GM18907 (cell line): ENCODE results near the gene ATP5F1A.
A peak's percentile ranks its signal among the peaks of the same experiment; 100 is the strongest.
"Not testable (repeated sequence)": the region's sequence is repeated elsewhere in the genome, so short reads cannot be mapped to it uniquely, and the experiment has no call there.

ENCODE experiments used
- ATAC-seq: cut with Tn5 transposase; IDR thresholded peaks from one replicate; pipeline ENCODE4 v1.9.1; 2021; ENCODE audit warnings: mild to moderate bottlenecking, moderate library complexity; ENCODE audit not compliant: unreplicated experiment

ATP5F1A gene

DNA sequence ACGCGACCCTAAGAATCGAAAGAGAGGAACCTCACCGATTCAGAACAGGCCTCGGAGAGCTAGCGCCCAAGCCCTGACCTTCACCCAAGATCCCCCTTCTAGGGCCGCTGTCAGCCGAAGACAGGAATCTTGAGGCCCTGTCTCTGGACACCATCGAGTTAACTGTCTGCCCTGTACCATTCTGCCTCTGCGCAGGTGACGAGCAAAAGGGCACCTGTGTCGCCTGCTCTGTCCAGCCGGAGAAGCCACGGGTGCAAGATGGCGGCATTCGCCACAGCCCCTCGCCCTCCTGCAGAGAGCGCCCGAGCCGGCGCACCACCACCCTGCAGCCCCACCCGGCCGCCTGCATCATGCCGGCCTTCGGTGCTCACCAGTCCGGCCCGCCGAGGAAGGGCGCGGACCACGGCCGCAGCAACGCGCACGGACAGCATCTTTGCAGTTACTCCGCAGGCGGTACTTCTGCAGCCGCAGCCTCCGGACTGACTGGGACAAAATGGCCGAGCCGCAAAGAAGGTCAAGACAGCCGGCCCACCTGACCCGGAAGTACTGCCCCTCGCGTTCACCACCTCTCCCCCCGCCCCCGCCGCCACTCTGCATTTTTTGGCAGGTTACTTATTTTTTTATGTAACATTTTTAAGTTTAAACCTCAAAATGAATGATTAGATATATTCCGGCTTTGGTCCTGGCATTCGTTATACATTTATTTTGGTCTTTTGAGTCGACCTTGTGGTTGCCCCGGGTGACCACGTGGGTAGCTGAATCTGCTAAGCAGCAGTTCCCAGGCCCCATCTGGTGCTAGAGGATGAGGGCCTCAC is at the start of gene ATP5F1A:
TSS of gene ATP5F1A (minus strand) at position 496 of the 815 bp plus-strand sequence. CDS start at position 431, 65 bp downstream.
- peak; percentile 87 for ATAC-seq

GRCh38 chr18:46141199-46141598 is 43.1 kb upstream of the ATP5F1A start:
- no peak for ATAC-seq

DNA sequence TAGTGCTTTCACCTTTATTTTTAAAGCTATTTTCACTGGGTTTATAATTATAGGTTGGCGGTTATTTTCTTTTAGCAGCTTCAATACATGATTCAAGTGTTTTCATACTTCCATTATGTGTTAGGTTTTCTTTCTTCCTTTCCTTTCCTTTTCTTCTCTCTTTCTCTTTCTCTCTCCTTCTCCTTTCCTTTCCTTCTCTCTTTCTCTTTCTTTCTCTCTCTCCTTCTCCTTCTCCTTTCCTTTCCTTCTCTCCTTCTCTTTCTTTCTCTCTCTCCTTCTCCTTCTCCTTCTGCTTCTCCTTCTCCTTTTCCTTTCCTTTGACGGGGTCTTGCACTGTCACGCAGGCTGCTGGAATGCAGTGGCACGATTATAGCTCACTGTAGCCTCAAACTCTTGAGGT is 42.1 kb upstream of the ATP5F1A start:
- no peak for ATAC-seq

DNA sequence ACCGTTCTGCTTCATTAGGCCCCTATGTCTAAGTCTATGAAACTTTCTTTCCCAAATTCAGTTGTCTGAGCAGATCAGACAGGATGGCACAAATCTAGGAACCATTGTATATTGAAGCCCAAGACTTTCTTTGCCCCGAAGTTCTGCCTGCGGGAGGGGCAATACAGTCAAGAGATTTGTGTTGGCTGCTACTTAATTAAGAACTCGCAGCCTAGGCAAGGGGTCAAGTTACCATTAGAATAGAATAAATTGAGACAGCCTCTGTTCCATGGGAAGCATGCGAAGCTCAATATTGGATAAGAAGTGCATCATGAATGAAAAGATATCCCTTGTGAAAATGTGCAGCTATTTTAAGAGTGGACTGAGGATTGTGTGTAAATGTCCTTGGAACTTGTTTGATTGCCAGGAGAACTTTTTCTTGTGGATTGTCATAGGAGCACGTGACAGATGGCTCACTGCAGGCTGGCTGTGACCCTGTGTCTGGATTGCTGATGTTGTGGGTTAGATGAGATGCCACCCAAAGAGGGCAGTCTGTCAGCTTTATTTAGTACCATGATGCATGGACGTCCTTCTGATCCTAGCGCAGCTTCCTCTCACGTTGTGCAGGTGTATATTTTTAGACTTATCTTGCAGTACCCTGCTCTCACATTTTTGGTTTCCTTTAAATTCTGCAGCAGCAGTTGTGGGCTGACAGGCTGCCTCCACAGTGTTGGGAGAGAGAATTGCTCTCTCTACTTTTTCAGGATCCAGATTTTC is 37.0 kb upstream of the ATP5F1A start:
- ATAC-seq = no peak

GRCh38 chr18:46133534-46133933 is 35.4 kb upstream of the ATP5F1A start:
- no peak for ATAC-seq

GRCh38 chr18:46130549-46130948 is 32.5 kb upstream of the ATP5F1A start:
- ATAC-seq = not testable (repeated sequence)

- ATAC-seq = no peak
These were observed 32.0 kb upstream of the ATP5F1A start for GRCh38 chr18:46130061-46130460.

GRCh38 chr18:46126625-46127024 is 28.5 kb upstream of the ATP5F1A start:
- ATAC-seq = not testable (repeated sequence)

- ATAC-seq = no peak
These were observed 15.7 kb upstream of the ATP5F1A start for GRCh38 chr18:46113751-46114150.

DNA sequence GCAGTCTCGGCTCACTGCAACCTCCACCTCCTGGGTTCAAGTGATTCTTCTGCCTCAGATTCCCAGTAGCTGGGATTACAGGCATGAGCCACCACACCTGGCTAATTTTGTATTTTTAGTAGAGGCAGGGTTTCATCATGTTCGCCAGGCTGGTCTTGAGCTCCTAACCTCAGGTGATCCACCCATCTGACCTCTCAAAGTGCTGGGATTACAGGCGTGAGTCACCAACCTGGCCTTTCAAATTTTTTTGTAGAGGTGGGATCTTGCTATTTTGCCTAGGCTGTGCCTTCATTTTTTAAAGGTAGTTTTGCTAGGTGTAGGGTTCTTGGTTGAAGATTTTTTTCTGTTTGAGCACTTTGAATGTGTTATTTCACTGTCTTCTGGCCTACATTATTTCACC is 12.3 kb upstream of the ATP5F1A start:
- ATAC-seq = no peak

- ATAC-seq = no peak
These were observed 11.3 kb upstream of the ATP5F1A start for GRCh38 chr18:46109386-46109785.

DNA sequence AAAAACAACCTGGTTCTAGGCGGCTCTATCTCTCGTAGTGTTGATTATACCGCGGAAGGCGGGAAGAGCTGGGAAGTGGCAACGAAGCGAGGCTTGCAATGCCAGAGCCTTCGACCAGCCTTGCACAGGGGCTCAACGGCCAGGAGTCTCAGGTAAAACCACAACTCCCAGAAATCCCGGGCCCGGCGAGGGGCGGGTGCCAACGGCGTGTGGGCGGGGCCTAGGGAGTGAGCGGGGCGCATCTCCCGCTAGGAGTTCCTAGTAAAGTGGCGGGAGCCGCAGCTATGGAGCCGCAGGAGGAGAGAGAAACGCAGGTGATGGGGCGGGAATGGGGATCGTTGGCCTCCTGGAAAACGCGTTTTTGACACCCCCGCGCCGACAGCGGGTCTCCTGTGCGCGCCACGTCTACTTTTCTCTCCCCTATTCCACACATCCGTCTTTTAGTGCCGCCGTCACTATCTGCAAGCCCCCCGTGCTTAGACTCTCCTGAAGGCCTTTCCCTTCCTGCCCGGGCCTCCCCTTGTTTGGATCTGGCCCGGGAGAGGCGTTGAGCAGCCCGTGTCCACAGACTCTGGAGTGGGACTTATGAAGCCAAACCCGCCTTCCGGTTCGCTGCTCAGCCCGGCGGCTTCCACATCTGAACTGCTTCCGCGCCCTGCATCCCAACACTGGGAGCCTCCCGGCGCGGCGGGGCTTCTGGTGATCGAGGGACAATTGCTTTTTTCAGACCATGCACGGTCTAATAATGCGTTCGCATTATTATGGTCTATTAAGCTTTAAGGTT is 6.2 kb upstream of the ATP5F1A start, which contains the start of gene HAUS1:
TSS of gene HAUS1 (plus strand) at position 258 of the 784 bp plus-strand sequence. CDS start at position 285, 27 bp downstream.
- peak; percentile 88 for ATAC-seq

DNA sequence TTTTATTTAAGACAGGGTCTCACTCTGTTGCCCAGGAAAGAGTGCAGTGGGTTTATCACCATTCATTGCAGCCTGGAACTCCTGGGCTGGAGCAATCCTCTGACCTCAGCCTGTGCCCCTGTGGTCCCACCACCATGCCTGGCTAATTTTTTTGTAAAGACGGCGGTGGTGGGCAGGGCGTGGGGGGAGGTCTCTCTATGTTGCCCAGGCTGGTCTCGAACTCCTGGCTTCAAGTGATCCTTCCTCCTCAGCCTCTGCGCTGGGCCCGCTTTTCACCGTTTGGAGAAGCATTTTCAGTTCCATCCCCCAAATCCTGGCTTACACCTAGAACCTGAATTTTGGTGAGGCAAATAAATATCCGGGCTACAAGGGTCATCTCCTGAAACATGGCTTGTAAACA is 1.4 kb upstream of the ATP5F1A start:
- no peak for ATAC-seq

GRCh38 chr18:46098616-46098933 is 479 bp upstream of the ATP5F1A start:
- ATAC-seq = no peak

DNA sequence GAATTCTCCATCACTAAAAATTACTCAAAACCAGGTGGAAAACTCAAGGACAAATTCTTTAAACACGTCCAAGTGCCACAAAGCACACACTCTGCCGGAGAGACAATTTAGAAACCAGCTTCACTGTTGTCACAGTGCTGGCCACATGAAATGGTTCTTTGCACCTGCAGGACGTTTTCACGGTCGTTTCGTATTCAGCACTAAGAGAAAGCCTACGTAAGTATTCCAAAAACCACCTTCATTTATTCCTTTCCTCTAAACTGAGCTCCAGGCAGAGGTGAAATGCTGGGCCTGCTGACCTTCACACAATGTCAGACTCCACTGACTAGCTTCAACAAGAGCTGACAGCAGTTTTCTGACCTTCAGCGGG is 680 bp downstream of the ATP5F1A start:
- peak; percentile 27 for ATAC-seq

GRCh38 chr18:46096651-46097300 is 1.3 kb downstream of the ATP5F1A start:
- no peak for ATAC-seq

DNA sequence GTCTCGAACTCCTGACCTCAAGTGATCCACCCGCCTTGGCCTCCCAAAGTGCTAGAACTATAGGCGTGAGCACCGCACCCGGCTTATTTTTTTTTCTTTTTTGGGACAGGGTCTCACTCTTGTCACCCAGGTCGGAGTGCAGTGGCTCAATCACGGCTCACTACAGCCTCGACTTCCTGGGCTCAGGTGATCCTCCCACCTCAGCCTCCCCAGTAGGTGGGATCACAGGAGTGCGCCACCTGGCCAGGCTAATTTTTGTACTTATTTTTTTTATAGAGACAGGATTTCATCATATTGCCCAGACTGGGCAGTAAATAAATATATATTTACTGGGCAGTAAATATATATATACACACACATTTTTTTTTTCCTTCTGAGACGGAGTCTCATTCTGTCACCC is 2.6 kb downstream of the ATP5F1A start:
- ATAC-seq = no peak

- ATAC-seq = not testable (repeated sequence)
These were observed 9.6 kb downstream of the ATP5F1A start for GRCh38 chr18:46088501-46088900.

GRCh38 chr18:46084431-46084830 is 13.7 kb downstream of the ATP5F1A start:
- no peak for ATAC-seq

GRCh38 chr18:46080156-46080555 is 17.9 kb downstream of the ATP5F1A start:
- no peak for ATAC-seq

- ATAC-seq = no peak
These were observed 18.8 kb downstream of the ATP5F1A start for GRCh38 chr18:46079336-46079735.
